Activated CD4-positive, alpha-beta memory T cell treated with anti-CD3 and anti-CD28 coated beads, Interleukin-2, amount 10 ng/mL, durations not matched to agents 7 days and 5 days (primary cell): ENCODE results near the gene GSG1L. TPM values are rescaled to one million over a fixed set of nuclear protein-coding genes. Genes with fewer than 3 reads are reported as not detected.

ENCODE experiments used
- CTCF ChIA-PET: fragments of 350-600 bp; sonication (Branson Sonifier 250); formaldehyde crosslinking; loops from one replicate; lab custom pipeline; 2021; ENCODE audit warnings: antibody characterized with exemption, inconsistent platforms; lab: Charles Lee
- POLR2A ChIA-PET: fragments of 350-600 bp; sonication (Branson Sonifier 250); formaldehyde crosslinking; loops from one replicate; lab custom pipeline; 2021; ENCODE audit warnings: antibody characterized with exemption; lab: Charles Lee
- DNase-seq: peaks from one replicate; pipeline ENCODE4 v3.0.0-alpha.2; 2020
- H3K27ac Mint-ChIP-seq: one replicate; pipeline ENCODE4 v1.8.0; 2021; ENCODE audit warnings: mild to moderate bottlenecking, mixed read lengths
- H3K27me3 Mint-ChIP-seq: one replicate; pipeline ENCODE4 v1.8.0; 2021; ENCODE audit warnings: mixed read lengths
- H3K36me3 Mint-ChIP-seq: one replicate; pipeline ENCODE4 v1.8.0; 2021; ENCODE audit warnings: low read depth, mixed read lengths
- H3K4me1 Mint-ChIP-seq: one replicate; pipeline ENCODE4 v1.8.0; 2021; ENCODE audit warnings: mixed read lengths
- H3K4me3 Mint-ChIP-seq: one replicate; pipeline ENCODE4 v1.8.0; 2021; ENCODE audit warnings: mild to moderate bottlenecking, mixed read lengths
- H3K9me3 Mint-ChIP-seq: one replicate; pipeline ENCODE4 v1.8.0; 2021; ENCODE audit warnings: mixed read lengths
- total RNA-seq, 2 experiments: library from RNA; stranded (reverse); gene quantifications; one replicate each; pipeline ENCODE4 v1.2.3, GENCODE V29; 2021

GSG1L gene
- total RNA-seq, 2 experiments from 2014 or later, result 0.55 TPM; not detected in 1

GRCh38 chr16:28100810-28101532 lies 37.5 kb upstream of the GSG1L start:
- ChIA-PET CTCF (no interaction called here), POLR2A (no interaction called here)
- no peaks in the 10 kb centered on the region for H3K4me1 Mint-ChIP-seq
- peaks cover 84% of the 10 kb centered on the region for H3K36me3 Mint-ChIP-seq
- H3K9me3 Mint-ChIP-seq, result no peaks in the 10 kb centered on the region
- no peaks in the 10 kb centered on the region for H3K27me3 Mint-ChIP-seq
- no peak overlapping the region for H3K27ac Mint-ChIP-seq
- no peak overlapping the region for H3K4me3 Mint-ChIP-seq
- DNase-seq, result no peak

- peaks cover 69% of the 10 kb centered on the region for H3K36me3 Mint-ChIP-seq
- H3K9me3 Mint-ChIP-seq, result no peaks in the 10 kb centered on the region
- H3K27me3 Mint-ChIP-seq, result no peaks in the 10 kb centered on the region
- H3K4me3 Mint-ChIP-seq, result no peak overlapping the region
- POLR2A ChIA-PET, result no interaction called here
- no peak for DNase-seq
- CTCF ChIA-PET, result no interaction called here
- no peaks in the 10 kb centered on the region for H3K4me1 Mint-ChIP-seq
- H3K27ac Mint-ChIP-seq, result no peak overlapping the region
Observed at GRCh38 chr16:28098959-28099945, 35.7 kb upstream of the GSG1L start.

GRCh38 chr16:28098171-28098958 lies 34.9 kb upstream of the GSG1L start:
- peaks cover 61% of the 10 kb centered on the region for H3K36me3 Mint-ChIP-seq
- no peak for DNase-seq
- H3K4me1 Mint-ChIP-seq, result no peaks in the 10 kb centered on the region
- POLR2A ChIA-PET, result no interaction called here
- CTCF ChIA-PET, result no interaction called here
- no peaks in the 10 kb centered on the region for H3K9me3 Mint-ChIP-seq
- H3K4me3 Mint-ChIP-seq, result no peak overlapping the region
- H3K27ac Mint-ChIP-seq, result no peak overlapping the region
- H3K27me3 Mint-ChIP-seq, result no peaks in the 10 kb centered on the region

- CTCF ChIA-PET, result no interaction called here
- H3K36me3 Mint-ChIP-seq, result peaks cover 54% of the 10 kb centered on the region
Observed at GRCh38 chr16:28096983-28097899, 33.7 kb upstream of the GSG1L start.

GRCh38 chr16:28093385-28093725 lies 29.8 kb upstream of the GSG1L start:
- Mint-ChIP-seq H3K4me1 (no peaks in the 10 kb centered on the region), H3K9me3 (no peaks in the 10 kb centered on the region), H3K36me3 (peaks cover 22% of the 10 kb centered on the region), H3K27ac (no peak overlapping the region), H3K27me3 (no peaks in the 10 kb centered on the region), H3K4me3 (no peak overlapping the region)
- CTCF ChIA-PET, result no interaction called here
- POLR2A ChIA-PET, result no interaction called here
- no peak for DNase-seq

More at GRCh38 chr16:28096983-28097899, 33.7 kb upstream of the GSG1L start:
- Mint-ChIP-seq H3K4me1 (no peaks in the 10 kb centered on the region), H3K9me3 (no peaks in the 10 kb centered on the region), H3K4me3 (no peak overlapping the region), H3K27ac (no peak overlapping the region), H3K27me3 (no peaks in the 10 kb centered on the region)
- POLR2A ChIA-PET, result no interaction called here
- no peak for DNase-seq

- H3K27me3 Mint-ChIP-seq, result no peaks in the 10 kb centered on the region
- H3K9me3 Mint-ChIP-seq, result no peaks in the 10 kb centered on the region
- H3K36me3 Mint-ChIP-seq, result peaks cover 17% of the 10 kb centered on the region
- no peak overlapping the region for H3K27ac Mint-ChIP-seq
- ChIA-PET POLR2A (no interaction called here), CTCF (no interaction called here)
- H3K4me3 Mint-ChIP-seq, result no peak overlapping the region
- H3K4me1 Mint-ChIP-seq, result no peaks in the 10 kb centered on the region
- DNase-seq, result no peak
Observed at GRCh38 chr16:28092721-28093384, 29.3 kb upstream of the GSG1L start.

GRCh38 chr16:28091656-28092055 lies 28.1 kb upstream of the GSG1L start:
- Mint-ChIP-seq H3K9me3 (no peaks in the 10 kb centered on the region), H3K4me3 (no peak overlapping the region), H3K27ac (no peak overlapping the region), H3K27me3 (no peaks in the 10 kb centered on the region), H3K4me1 (no peaks in the 10 kb centered on the region), H3K36me3 (peaks cover 8% of the 10 kb centered on the region)
- no peak for DNase-seq
- POLR2A ChIA-PET, result interaction anchor here (0.9 kb wide), 1 partner anchor 119 kb away, joined by 3 read pairs; no protein-coding TSS in a partner anchor
- CTCF ChIA-PET, result no interaction called here

GRCh38 chr16:28090646-28091377 lies 27.3 kb upstream of the GSG1L start:
- no peak overlapping the region for H3K27ac Mint-ChIP-seq
- no peaks in the 10 kb centered on the region for H3K27me3 Mint-ChIP-seq
- no peak overlapping the region for H3K4me3 Mint-ChIP-seq
- CTCF ChIA-PET, result no interaction called here
- no peaks in the 10 kb centered on the region for H3K4me1 Mint-ChIP-seq
- no peaks in the 10 kb centered on the region for H3K9me3 Mint-ChIP-seq
- no peak for DNase-seq
- POLR2A ChIA-PET, result no interaction called here
- peaks cover 4% of the 10 kb centered on the region for H3K36me3 Mint-ChIP-seq

- Mint-ChIP-seq H3K36me3 (peaks cover 4% of the 10 kb centered on the region), H3K27me3 (no peaks in the 10 kb centered on the region), H3K4me1 (no peaks in the 10 kb centered on the region), H3K9me3 (no peaks in the 10 kb centered on the region), H3K4me3 (no peak overlapping the region), H3K27ac (peak overlapping the region; percentile 52)
- POLR2A ChIA-PET, result no interaction called here
- DNase-seq, result no peak
- CTCF ChIA-PET, result no interaction called here
Observed at GRCh38 chr16:28089992-28090365, 26.5 kb upstream of the GSG1L start.

- H3K4me3 Mint-ChIP-seq, result no peak overlapping the region
Observed at GRCh38 chr16:28089205-28089991, 25.9 kb upstream of the GSG1L start.

More at GRCh38 chr16:28089205-28089991, 25.9 kb upstream of the GSG1L start:
- ChIA-PET CTCF (no interaction called here), POLR2A (no interaction called here)
- Mint-ChIP-seq H3K27ac (peak overlapping the region; percentile 52), H3K9me3 (no peaks in the 10 kb centered on the region), H3K36me3 (peaks cover 4% of the 10 kb centered on the region), H3K27me3 (no peaks in the 10 kb centered on the region), H3K4me1 (no peaks in the 10 kb centered on the region)
- DNase-seq, result no peak
